Stromal cell of bone marrow (primary cell): Measurements from ENCODE around the gene AK8.
A peak's percentile ranks its signal among the peaks of the same experiment; 100 is the strongest.
"Not testable (repeated sequence)": the region's sequence is repeated elsewhere in the genome, so short reads cannot be mapped to it uniquely, and the experiment has no call there.

ENCODE experiments used
- DNase-seq: peaks from one replicate; pipeline ENCODE4 v3.0.0-alpha.2; 2012; ENCODE audit warnings: low read depth

AK8 gene

DNA sequence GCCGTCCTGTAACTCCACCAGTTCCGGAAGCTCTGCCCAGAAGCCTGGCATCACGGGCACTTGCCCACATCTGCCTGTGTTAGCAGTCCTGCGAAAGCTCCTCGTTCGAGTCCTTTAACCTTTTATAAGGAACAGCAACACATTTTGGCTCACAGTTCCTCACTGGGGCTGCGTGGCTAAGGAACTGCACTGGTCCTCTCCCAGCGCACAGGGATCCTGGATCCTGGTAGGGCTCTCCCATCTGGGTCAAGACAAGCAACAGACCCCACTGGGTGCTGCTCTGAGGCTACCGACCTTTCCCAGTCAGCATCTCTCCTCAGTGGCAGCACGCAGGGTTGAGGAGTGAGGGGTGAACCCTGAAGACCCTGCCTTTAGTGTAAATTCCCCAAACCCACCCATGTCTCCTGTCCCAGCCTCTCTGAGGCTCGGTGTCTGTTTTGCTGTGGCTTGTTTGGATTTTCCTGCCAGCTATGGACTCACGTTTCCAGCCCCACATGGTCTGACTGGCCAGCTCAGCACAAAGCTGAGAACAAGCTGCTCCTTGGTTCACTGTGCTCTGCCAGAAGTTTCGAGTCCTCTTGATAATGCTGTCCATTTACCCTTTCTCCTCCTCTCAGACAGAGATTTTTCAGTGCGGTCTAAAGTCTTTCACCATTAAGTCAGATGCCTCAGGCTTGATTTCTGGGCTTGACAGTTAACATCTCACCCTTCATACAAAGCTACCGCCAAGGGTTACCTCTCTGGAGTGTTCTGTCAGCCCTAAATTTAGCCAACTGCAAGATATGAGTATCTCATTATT, 80.0 kb downstream of the AK8 start:
- peak; percentile 13 for DNase-seq

GRCh38 chr9:132795511-132796303, 82.4 kb downstream of the AK8 start:
- no peak for DNase-seq

DNA sequence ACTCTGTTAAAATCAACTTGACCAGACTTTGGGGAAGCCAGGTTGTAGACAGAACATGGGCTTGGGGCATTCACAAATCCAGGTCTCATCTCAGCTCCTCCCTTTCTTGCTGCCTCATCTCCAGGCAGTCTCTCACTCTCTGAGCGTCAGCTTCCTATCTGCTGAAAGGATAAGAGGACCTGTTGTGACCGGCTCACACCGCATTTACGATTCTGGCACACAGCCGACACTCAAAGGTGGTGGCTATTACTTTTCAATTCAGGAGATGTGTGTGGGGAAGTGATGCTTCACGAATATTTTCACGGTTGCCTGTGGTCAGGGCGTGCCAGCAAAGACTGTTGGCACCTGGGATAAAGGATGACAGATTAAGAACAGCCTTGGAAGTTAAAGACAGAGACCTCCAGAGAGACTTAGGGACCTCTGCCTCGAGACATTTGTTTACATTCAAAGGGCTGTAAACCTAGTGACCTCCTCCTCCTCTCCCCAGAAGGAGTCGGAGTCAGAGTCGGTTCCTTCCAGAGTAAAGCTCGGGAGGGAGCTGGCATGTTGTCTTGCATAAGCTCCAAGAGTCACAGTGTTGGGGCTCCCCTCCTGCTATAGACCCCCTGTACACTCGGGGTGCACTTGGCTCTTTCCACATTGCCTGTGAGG, 83.2 kb downstream of the AK8 start:
- DNase-seq = no peak

GRCh38 chr9:132793606-132794580, 84.2 kb downstream of the AK8 start:
- no peak for DNase-seq

GRCh38 chr9:132792547-132792946, 85.5 kb downstream of the AK8 start:
- no peak for DNase-seq

GRCh38 chr9:132791699-132792240, 86.3 kb downstream of the AK8 start:
- no peak for DNase-seq

GRCh38 chr9:132789719-132790118, 88.4 kb downstream of the AK8 start:
- DNase-seq = no peak

DNA sequence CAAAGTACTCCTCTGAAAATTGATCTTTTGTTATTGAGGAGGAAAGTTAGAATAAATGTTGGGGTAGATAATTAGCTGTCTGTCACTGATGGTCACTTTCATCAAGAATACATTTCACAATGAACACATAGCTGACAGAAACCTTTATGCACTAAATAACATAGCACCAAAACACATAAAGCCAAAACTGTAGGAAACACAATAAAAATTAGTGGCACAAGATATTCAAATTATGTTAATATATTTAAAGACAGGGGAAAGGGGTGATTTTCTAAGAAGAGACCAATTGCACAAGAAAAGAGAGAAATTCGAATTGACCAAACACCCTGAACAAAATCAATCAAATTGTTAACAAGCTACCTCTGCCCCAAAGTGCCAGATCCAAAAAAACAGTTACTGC, 89.7 kb downstream of the AK8 start:
- DNase-seq = no peak

DNA sequence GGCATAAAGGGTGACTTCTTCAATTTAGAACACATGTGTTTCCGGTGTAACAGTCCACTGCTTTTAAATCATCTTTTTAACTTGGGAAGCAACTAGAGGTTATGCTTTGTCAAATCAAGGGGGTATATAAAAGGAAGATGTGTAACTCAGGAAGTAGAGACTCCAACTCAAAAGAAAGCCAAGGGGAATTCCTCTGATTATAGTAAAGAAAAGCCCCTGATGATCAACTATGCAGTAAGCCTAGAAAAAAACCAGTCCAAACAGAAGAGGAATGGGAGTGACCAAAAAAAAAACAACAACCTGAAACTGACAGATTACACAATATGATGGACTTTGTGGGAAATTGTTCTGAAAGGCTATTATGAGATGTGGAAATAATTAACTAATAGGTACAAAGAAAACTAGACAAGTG, 90.3 kb downstream of the AK8 start:
- no peak for DNase-seq

DNA sequence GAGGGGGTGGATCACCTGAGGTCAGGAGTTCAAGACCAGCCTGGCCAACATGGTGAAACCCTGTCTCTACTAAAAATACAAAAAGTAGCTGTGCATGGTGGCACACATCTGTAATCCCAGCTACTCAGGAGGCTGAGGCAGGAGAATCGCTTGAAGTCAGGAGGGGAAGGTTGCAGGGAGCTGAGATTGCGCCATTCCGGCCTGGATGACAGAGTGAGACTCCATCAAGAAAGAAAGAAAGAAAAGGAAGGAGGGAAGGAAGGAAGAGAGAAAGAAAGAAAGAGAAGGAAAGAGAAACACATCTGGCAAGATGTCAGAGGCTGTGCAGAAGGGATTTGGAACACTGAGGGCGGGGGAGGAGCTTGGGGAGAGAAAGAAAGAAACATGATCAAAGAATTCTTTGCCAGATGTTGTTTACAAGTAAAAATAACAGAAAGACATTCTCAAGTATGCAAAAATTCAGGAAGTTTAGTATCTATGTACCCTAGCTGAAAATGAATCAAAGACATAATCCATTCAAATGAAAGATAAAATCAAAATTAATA, 93.7 kb downstream of the AK8 start:
- no peak for DNase-seq

DNA sequence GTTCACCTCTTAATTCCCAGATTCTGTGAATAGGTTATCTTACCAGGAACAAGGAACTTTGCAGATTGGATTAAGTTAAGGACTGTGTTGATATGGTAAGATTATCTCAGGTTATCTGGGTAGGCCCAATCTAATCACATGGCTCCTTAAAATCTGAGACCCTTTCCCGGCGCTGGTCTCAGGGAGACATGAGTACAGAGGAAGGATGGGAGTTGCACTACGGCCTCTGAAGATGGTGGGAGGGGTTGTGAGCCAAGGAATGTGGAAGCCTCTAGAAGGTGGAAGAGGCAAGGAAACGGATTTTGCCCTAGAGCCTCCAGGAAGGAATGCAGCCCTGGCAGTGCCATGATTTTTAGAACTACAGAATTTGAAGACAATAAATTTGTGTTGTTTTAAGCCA, 95.1 kb downstream of the AK8 start:
- DNase-seq = no peak

DNA sequence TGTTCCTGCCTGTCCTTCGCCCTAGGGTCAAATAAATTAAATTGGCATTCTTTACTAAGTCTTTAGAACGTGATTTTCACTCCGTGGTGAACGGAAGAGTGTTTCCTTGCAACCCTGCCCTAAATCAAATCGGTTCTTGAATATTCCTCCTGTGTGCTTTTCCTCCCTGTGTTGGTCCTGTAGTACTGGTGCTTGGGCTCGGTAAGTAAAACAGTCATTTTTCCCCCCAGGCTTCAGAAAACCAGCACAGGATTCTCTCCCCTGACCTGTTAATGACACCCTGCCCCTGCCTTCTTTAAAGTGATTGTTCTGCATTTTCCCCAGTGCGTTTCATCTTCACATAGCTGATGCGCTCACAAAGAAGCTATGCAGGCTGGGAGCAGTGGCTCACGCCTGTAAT, 96.0 kb downstream of the AK8 start:
- DNase-seq = no peak

- no peak for DNase-seq
Observed at GRCh38 chr9:132780230-132781007, 97.7 kb downstream of the AK8 start.

- no peak for DNase-seq
Observed at GRCh38 chr9:132776891-132777290, 101.2 kb downstream of the AK8 start.

- no peak for DNase-seq
Observed at GRCh38 chr9:132776268-132776667, 101.8 kb downstream of the AK8 start.

- no peak for DNase-seq
Observed at GRCh38 chr9:132775720-132776119, 102.4 kb downstream of the AK8 start.

- DNase-seq = no peak
Observed at GRCh38 chr9:132774886-132775285, 103.2 kb downstream of the AK8 start.

DNA sequence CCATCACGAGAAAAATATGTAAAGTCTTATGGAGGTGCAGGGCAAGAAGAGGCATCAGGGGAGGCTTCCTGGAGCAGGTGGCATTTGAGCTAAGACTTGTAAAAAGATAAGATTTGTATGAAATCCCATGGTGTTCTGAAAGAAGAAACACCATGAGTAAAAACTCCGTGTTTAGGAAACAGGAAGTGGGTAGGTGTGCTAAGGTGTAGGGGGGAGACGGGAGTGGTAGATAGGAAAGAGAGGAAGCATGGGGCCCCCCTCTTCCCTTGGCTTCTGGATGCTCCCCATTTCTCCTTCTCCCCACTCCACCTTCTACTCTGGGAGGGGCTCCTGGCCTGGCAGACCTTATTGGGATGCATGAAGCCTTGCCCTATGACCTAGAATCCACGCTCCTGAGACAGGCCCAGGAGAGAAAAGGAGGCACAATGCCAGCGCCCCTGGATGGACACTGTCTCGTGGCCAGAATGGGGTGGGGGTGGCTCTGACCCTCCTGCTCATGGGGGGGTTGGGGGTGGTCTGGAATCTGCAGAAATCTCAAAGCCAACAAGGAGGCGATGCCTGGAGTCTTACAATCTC, 104.2 kb downstream of the AK8 start:
- no peak for DNase-seq

GRCh38 chr9:132773093-132773492, 105.0 kb downstream of the AK8 start:
- no peak for DNase-seq

DNA sequence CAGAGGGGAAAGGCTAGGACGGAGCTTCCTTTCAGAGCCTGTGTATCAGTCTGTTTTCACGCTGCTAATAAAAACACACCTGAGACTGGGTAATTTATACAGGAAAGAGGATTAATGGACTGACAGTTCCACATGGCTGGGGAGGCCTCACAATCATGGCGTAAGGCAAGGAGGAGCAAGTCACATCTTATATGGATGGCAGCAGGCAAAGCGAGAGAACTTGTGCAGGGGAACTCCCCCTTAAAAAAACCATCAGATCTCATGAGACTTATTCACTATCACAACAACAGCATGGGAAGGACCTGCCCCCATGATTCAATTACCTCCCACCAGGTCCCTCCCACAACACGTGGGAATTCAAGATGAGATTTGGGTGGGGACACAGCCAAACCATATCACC, 106.3 kb downstream of the AK8 start:
- DNase-seq = not testable (repeated sequence)
